HUES64 (cell line): ENCODE measurements around the gene TARS1.

Source experiments
- H3K27ac ChIP-seq: 2 replicates; pipeline ENCODE4 v1.7.0; 2013; ENCODE audit warnings: low read depth, low read length, inconsistent platforms
- H3K27me3 ChIP-seq: 2 replicates; pipeline ENCODE4 v1.6.1; 2013; ENCODE audit warnings: mild to moderate bottlenecking, low read length; ENCODE audit not compliant: insufficient read depth
- H3K36me3 ChIP-seq: 2 replicates; pipeline ENCODE4 v1.6.1; 2013; ENCODE audit warnings: mild to moderate bottlenecking, low read length; ENCODE audit not compliant: insufficient read depth
- H3K4me1 ChIP-seq: 2 replicates; pipeline ENCODE4 v1.6.1; 2013; ENCODE audit warnings: mild to moderate bottlenecking, low read length, moderate library complexity; ENCODE audit not compliant: insufficient read depth
- H3K4me3 ChIP-seq: 2 replicates; pipeline ENCODE4 v1.5.1; 2013; ENCODE audit warnings: mild to moderate bottlenecking, low read length, moderate library complexity
- H3K9ac ChIP-seq: 2 replicates; pipeline ENCODE4 v1.6.1; 2013; ENCODE audit warnings: mild to moderate bottlenecking, low read depth, low read length
- H3K9me3 ChIP-seq: 2 replicates; pipeline ENCODE4 v1.6.1; 2013; ENCODE audit warnings: low read depth, low read length; ENCODE audit not compliant: insufficient read depth
- WGBS: fragments of 150-250, 120-280 bp; methylation state at CpG from one replicate; pipeline ENCODE4 v1.1.7; 2013; ENCODE audit warnings: missing lambda C conversion rate; 5-methylcytosine and 5-hydroxymethylcytosine counted together

Gene TARS1

DNA sequence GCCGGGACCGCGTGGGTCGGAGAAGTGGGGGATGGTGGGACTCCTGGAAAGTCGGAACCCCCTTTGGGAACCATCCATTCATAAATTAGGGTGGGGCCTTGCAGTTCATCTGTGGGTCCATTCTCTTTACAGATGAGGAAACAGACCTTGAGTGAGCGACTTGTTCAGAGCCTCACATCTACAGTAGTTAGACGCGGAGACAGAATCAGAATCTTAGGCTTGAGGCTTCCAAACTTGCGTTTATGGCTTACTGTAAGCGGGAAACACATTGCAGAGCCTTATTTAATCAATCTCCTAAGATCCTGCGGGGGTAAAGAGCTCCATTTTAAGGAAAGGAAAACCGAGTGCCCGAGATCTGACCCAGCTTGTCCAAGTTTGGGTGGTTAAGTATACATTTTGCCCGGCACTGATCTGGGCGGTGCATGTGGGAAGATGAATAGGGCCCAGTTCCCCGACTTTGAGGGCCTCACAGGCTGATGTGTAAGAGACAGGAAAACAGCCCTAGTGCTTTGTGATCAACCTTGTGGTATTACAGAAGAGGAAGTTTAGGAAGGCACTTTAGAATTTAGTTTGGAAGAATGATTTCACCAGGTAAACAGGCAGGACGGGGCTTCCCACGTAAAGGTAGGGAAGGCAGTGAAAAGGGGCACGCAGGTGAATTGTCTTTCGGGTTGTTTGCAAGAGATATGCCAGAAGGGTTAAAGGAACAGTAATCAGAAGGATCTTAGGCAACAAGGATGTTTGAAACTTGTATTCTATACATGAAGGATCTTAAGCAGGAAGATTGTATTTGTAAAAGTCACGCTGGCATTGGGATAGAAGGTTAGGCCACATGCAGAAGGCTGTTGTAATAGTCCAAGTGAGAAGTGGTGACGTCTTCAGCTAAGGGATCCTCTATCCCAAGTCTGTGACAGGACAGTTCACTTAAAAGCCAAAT, 744 bp downstream of the TARS1 start:
- under 1% methylated on average over 22 of the region's 22 CpGs for whole genome bisulfite sequencing
- peak overlapping the region; percentile 97 for H3K27ac ChIP-seq
- H3K9me3 ChIP-seq = no peaks in the 10 kb centered on the region
- no peaks in the 10 kb centered on the region for H3K27me3 ChIP-seq
- peaks cover 35% of the 10 kb centered on the region for H3K36me3 ChIP-seq
- peak overlapping the region; percentile 83 for H3K4me3 ChIP-seq
- H3K9ac ChIP-seq = peak overlapping the region; percentile 97
- H3K4me1 ChIP-seq = peaks cover 40% of the 10 kb centered on the region

DNA sequence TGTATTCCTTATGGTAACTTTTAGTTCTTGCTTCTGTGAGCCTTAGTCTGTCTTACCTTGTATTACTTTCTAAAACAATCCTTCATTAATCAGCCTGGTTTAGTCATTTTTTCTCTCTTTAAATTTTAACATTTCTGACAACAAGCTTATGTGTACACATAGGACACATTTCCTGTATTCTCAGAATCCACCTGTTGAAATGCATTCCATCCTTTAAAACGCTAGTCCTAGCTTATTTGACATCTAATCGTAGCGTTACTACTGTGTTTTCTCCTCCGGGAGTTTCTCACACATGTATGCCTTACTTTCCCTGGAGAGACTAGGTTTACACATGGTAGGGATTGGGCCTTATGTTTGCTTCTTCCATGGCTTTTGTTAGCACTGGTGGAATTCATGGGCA, 3.8 kb downstream of the TARS1 start:
- 89% methylated on average over 4 of the region's 4 CpGs for WGBS
- H3K27ac ChIP-seq = peak overlapping the region; percentile 72; the same call in 1 of the 2 replicates
- H3K27me3 ChIP-seq = no peaks in the 10 kb centered on the region
- H3K9ac ChIP-seq = no peak overlapping the region
- peaks cover 55% of the 10 kb centered on the region for H3K4me1 ChIP-seq
- H3K9me3 ChIP-seq = no peaks in the 10 kb centered on the region
- peaks cover 59% of the 10 kb centered on the region for H3K36me3 ChIP-seq
- H3K4me3 ChIP-seq = peak overlapping the region; percentile 35

DNA sequence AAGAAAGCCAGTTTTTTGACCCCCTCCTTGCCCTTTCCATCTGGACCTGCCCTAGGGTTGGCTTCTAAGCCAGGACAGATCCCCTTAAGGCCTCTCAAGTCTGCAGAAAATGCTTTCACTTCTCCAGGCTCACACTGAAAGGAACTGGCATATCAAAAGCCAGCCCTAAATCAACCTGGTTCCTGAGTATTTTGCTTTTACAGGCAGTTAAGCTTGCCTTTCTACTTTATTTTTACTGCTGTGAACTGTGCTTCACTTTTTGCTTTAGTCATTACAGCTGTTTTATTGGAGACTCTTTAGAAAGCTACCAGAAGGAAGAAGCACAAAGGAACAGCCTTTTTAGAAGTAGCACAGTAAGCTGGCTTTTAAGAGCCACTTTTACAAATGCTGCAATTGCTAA, 5.0 kb downstream of the TARS1 start:
- Histone ChIP-seq H3K9ac (no peak overlapping the region), H3K9me3 (no peaks in the 10 kb centered on the region), H3K36me3 (peaks cover 72% of the 10 kb centered on the region), H3K27ac (peak overlapping the region; percentile 72; the same call in 1 of the 2 replicates), H3K4me3 (0 out of 2 replicates have a peak overlapping the region, but pooled peaks have one; percentile 15), H3K27me3 (no peaks in the 10 kb centered on the region), H3K4me1 (peaks cover 55% of the 10 kb centered on the region)

DNA sequence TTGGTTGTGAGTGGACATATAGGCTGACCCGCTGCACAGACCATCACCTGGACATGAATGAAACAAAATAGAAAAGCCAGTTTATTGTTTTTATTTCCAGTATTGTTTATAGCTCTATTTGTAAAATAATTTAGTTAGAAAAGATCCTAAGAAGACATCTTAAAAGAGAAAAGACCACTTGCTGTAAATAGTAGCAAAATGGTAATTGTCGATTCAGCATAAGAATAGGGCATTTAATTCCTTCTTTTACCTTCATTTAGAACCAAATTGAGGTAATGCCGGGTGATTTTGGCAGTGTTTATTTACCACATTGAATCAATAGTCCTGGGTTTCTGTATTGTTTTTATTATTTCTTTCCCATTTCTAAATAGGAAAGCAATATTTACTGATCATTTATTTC, 7.4 kb downstream of the TARS1 start:
- Histone ChIP-seq H3K27me3 (no peaks in the 10 kb centered on the region), H3K36me3 (peaks cover 88% of the 10 kb centered on the region), H3K4me1 (peaks cover 50% of the 10 kb centered on the region), H3K9me3 (no peaks in the 10 kb centered on the region), H3K4me3 (peak overlapping the region; percentile 38), H3K27ac (peak overlapping the region; percentile 83), H3K9ac (peak overlapping the region; percentile 38; the same call in 1 of the 2 replicates)
- WGBS = 27% methylated on average over 1 of the region's 3 CpGs

DNA sequence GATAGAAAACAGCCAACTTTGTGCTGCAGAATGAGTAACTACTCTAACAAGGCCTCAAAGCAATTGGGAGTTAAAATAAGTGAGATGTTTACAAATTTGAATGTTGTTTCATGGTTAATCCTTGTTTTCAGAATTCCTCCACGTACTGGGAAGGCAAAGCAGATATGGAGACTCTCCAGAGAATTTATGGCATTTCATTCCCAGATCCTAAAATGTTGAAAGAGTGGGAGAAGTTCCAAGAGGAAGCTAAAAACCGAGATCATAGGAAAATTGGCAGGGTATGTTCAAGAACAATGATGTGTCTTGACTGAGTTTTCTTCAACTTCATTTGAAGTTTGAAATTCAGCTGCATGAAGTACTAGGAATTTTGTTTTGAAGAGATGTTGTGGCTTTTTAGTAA, 16.4 kb downstream of the TARS1 start:
- H3K9ac ChIP-seq = no peak overlapping the region
- H3K4me1 ChIP-seq = no peaks in the 10 kb centered on the region
- no peaks in the 10 kb centered on the region for H3K27me3 ChIP-seq
- peaks cover 100% of the 10 kb centered on the region for H3K36me3 ChIP-seq
- no peaks in the 10 kb centered on the region for H3K9me3 ChIP-seq
- H3K27ac ChIP-seq = no peak overlapping the region
- no peak overlapping the region for H3K4me3 ChIP-seq
- 95% methylated on average over 2 of the region's 2 CpGs for WGBS

DNA sequence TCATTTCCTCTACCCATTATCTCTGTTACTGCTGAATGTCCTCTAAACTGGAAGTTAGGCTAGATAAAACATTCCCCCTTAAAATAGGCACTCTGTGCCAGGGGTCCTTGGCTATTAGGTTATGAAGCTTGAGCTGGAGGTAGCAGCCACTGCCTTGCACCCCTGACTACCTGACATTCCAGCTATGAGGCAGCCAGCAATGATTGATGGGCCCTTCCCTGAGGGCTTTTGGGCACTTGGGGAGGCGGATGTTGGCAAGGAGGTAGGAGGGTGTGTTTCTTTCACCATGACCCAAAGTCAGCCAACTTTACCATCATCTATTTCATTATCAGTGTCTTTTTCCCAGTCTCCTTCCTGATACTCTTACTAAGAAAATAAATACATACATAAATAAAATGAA, 17.1 kb downstream of the TARS1 start:
- no CpG with 5 or more reads among the region's 1 CpG for WGBS
- Histone ChIP-seq H3K27me3 (no peaks in the 10 kb centered on the region), H3K36me3 (peaks cover 100% of the 10 kb centered on the region), H3K4me3 (no peak overlapping the region), H3K9me3 (no peaks in the 10 kb centered on the region), H3K27ac (no peak overlapping the region), H3K9ac (no peak overlapping the region), H3K4me1 (no peaks in the 10 kb centered on the region)

DNA sequence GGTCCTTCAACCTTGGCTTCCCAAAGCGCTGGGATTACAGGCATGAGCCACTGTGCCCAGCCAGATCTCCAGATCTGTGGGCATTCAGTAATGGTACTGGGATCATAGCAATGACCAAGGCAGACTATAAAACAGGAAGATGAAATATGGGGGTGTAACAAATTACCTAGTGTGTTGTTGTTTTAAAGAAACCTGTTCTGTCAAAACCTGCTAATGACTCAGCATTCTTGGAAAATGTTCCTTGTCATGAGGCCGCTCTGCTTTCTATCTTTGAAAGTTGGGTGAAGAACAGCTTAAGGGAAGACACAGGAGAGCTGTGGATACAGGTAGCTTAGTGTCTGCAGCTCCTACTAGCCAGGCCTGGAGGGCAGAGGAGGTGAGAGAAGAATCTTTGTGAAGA, 19.4 kb downstream of the TARS1 start:
- H3K27ac ChIP-seq = 0 out of 2 replicates have a peak overlapping the region, but pooled peaks have one; percentile 37
- no peaks in the 10 kb centered on the region for H3K27me3 ChIP-seq
- no peak overlapping the region for H3K9ac ChIP-seq
- no peaks in the 10 kb centered on the region for H3K4me1 ChIP-seq
- H3K4me3 ChIP-seq = no peak overlapping the region
- H3K36me3 ChIP-seq = peaks cover 98% of the 10 kb centered on the region
- H3K9me3 ChIP-seq = no peaks in the 10 kb centered on the region
- WGBS = 96% methylated on average over 2 of the region's 2 CpGs

DNA sequence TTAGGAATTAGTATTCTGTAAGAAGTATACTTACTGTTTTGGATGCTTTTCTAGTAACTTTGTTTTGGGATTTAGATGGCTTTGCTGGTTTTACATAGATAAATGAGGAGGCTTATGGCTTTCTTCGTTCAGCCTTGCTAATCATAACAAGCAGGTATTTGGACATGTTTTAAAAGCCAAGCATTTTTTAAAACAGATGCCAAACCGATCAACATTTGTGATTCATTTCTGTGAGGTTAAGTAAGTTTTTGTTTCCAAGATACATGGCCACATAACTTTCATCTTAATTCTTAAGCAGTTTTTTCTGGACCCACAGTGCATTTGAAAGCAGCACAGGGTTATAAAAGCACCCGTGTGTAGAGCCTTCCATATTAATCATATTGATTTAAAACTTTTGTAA, 21.7 kb downstream of the TARS1 start:
- WGBS = 91% methylated on average over 3 of the region's 3 CpGs
- H3K36me3 ChIP-seq = peaks cover 98% of the 10 kb centered on the region
- no peaks in the 10 kb centered on the region for H3K4me1 ChIP-seq
- H3K9ac ChIP-seq = no peak overlapping the region
- H3K4me3 ChIP-seq = no peak overlapping the region
- no peaks in the 10 kb centered on the region for H3K27me3 ChIP-seq
- no peak overlapping the region for H3K27ac ChIP-seq
- no peaks in the 10 kb centered on the region for H3K9me3 ChIP-seq

DNA sequence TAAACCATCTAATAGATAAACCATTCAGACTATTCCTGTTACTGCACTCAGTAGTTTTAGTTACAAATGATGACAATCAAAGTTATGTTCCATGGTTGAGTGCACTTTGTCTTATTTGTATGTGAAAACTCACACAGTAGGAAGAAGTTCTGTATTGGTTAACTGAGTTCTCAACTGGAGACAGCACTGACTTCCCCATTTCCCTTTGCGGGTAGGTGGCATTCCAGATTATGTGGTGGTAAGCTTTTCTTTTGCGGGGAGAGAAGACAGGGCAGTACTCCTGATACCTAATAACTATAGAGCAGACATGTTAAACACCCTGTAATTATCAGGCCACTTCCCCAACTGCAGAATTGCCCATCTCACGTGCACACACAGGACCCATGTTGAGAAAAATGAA, 24.4 kb downstream of the TARS1 start:
- Histone ChIP-seq H3K27me3 (no peaks in the 10 kb centered on the region), H3K4me1 (no peaks in the 10 kb centered on the region), H3K9me3 (no peaks in the 10 kb centered on the region), H3K9ac (no peak overlapping the region), H3K27ac (no peak overlapping the region), H3K36me3 (peaks cover 98% of the 10 kb centered on the region), H3K4me3 (no peak overlapping the region)
- WGBS = 97% methylated on average over 3 of the region's 3 CpGs

DNA sequence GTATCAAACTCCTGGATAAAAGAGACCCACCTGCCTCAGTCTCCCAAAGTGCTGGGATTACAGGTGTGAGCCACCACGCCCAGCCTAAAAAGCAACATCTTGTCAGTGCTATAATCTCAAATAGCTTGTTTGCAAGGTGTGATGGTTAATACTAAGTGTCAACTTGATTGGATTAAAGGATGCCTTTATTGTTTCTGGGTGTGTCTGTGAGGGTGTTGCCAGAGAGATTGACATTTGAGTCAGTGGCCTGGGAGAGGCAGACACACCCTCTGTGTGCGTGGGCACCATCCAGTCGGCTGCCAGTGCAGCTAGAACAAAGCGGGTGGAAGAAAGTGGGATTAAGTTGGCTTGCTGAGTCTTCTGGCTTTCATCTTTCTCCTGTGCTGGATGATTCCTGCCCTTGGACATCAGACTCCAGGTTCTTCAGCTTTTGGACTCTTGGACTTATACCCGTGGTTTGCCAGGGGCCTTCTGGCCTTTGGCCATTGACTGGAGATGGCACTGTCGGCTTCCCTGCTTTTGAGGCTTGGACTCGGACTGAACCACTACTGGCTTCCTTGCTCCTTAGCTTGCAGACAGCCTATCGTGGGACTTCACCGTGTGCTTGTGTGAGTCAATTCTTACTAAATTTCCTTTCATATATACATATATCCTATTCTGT, 28.1 kb downstream of the TARS1 start:
- H3K9ac ChIP-seq = no peak overlapping the region
- WGBS = 92% methylated on average over 9 of the region's 9 CpGs
- H3K4me1 ChIP-seq = peaks cover 19% of the 10 kb centered on the region
- H3K4me3 ChIP-seq = no peak overlapping the region
- H3K9me3 ChIP-seq = no peaks in the 10 kb centered on the region
- H3K27me3 ChIP-seq = no peaks in the 10 kb centered on the region
- H3K27ac ChIP-seq = no peak overlapping the region
- peaks cover 96% of the 10 kb centered on the region for H3K36me3 ChIP-seq

DNA sequence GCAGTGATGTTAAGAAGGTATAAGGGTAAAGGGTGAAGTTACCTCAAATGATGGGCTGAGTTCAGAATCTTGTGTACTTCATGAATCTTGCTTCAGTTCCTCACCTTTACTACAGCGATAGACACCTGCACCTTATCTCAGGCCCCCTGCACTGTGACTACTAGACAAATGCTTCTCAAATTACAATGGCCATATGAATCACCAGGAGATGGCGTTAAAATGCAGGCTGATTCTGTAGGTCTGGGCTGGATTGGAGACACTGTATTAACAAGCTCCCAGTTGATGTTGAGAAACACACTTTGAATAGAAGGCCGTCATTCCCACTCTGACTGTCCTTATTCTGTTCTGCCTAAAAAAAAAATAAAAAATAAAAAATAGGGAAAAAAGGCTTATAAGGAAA, 29.8 kb downstream of the TARS1 start:
- H3K27ac ChIP-seq = no peak overlapping the region
- H3K36me3 ChIP-seq = peaks cover 98% of the 10 kb centered on the region
- no peaks in the 10 kb centered on the region for H3K27me3 ChIP-seq
- WGBS = 85% methylated on average over 3 of the region's 3 CpGs
- peaks cover 19% of the 10 kb centered on the region for H3K4me1 ChIP-seq
- no peaks in the 10 kb centered on the region for H3K9me3 ChIP-seq
- H3K4me3 ChIP-seq = no peak overlapping the region
- no peak overlapping the region for H3K9ac ChIP-seq
